ENCODE results near the gene ANKS6.

DNA sequence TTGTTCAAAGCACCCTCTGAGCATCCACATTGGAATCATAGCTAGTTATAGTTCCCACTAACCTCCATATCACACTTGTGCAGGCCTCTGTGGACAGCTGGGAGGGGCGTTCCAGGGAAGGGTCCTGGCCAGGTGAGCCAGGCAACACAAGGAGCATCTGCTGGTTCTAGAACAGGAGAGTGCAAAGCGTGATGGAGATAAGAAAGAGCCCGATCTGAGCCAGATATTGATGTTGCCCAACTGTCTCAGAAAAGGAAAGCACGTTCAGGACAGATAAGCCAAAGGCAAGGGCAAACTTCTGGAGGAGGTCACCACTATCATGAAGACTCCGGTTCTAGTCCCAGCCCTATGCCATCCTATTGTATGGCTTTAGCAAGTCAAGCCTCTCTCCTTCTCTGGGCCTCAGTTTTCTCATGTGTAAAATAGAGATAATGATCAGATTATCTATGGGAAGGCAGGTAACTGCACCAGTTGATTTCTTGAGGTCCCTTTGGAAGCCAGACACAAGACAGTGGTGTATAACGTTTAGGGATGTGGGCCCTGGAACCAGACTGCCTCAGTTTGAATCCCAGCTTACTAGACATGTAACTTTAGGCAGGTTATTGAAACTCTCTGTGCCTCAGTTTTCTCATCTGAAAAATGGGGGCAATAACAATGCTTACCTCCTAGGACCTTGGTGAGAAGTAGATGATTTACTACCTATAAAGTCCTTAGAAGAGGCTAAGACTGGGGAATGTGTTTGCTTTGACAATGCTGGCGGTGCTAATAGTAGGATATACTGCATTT is 107.5 kb downstream of the ANKS6 start:
- TF ChIP-seq, protein P1, sequence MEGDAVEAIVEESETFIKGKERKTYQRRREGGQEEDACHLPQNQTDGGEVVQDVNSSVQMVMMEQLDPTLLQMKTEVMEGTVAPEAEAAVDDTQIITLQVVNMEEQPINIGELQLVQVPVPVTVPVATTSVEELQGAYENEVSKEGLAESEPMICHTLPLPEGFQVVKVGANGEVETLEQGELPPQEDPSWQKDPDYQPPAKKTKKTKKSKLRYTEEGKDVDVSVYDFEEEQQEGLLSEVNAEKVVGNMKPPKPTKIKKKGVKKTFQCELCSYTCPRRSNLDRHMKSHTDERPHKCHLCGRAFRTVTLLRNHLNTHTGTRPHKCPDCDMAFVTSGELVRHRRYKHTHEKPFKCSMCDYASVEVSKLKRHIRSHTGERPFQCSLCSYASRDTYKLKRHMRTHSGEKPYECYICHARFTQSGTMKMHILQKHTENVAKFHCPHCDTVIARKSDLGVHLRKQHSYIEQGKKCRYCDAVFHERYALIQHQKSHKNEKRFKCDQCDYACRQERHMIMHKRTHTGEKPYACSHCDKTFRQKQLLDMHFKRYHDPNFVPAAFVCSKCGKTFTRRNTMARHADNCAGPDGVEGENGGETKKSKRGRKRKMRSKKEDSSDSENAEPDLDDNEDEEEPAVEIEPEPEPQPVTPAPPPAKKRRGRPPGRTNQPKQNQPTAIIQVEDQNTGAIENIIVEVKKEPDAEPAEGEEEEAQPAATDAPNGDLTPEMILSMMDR (IDR thresholded peaks at IDR 0.05; ENCODE audit: low read depth, low read length, poor library complexity, severe bottlenecking) = no peak
- no peak for TF ChIP-seq EZH2phosphoT487 (IDR thresholded peaks at IDR 0.05; ENCODE audit: borderline replicate concordance, low read length)
